Mucosa of gallbladder (tissue), 1 donor: ENCODE measurements around the gene SRRD. TPM values are rescaled to one million over a fixed set of nuclear protein-coding genes. Genes with fewer than 3 reads are reported as not detected.
"Not testable (repeated sequence)": the region's sequence is repeated elsewhere in the genome, so short reads cannot be mapped to it uniquely, and the experiment has no call there.

Experiments used
- DNase-seq: peaks from one replicate; pipeline ENCODE4 v3.0.0-alpha.2; 2020; ENCODE audit warnings: low spot score
- total RNA-seq: library from RNA; stranded (reverse); gene quantifications from one replicate; pipeline ENCODE4 v1.2.1, GENCODE V29; 2021
- donor health status: DM: no; HTN: no; CAD: no.

The SRRD gene
- total RNA-seq, 1 donor from 2014 or later: 18.4 TPM

GRCh38 chr22:26517429-26517828 is 33.8 kb downstream of the SRRD start:
- DNase-seq: no peak

- no peak for DNase-seq
These were observed 38.3 kb downstream of the SRRD start for GRCh38 chr22:26522012-26522411.

GRCh38 chr22:26522592-26522991 is 38.9 kb downstream of the SRRD start:
- DNase-seq: no peak

- DNase-seq: no peak
These were observed 41.2 kb downstream of the SRRD start for GRCh38 chr22:26524870-26525269.

DNA sequence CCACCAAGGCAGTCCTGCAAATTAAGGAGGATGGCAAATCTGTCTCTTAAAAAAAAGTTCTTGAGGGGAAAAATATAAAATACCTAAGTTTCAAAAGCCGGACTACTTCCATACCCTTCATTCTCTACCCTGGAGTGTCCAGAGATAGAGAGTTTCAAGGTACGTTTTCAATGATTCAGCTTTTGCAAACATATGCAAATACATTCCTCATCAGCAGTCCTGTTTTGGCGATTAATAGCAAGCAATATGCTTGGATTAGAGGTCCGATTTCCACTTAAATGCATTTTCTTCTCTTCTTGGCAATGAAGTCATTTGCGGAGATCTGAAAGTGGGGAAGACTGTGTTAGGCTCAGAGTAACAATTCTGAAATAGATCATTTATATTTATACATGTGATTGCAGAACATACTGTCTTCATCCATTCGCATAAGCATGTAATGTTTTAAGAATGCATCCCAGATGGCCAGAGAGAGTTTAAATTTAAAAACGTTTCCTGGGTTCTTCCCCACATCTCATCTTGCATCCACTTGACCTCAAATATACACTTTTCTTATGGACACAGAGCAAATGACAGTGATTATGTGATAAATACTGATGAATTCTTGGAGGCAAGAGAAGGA is 42.4 kb downstream of the SRRD start:
- DNase-seq: no peak

GRCh38 chr22:26527167-26527566 is 43.5 kb downstream of the SRRD start:
- no peak for DNase-seq

- no peak for DNase-seq
These were observed 44.1 kb downstream of the SRRD start for GRCh38 chr22:26527574-26528465.

DNA sequence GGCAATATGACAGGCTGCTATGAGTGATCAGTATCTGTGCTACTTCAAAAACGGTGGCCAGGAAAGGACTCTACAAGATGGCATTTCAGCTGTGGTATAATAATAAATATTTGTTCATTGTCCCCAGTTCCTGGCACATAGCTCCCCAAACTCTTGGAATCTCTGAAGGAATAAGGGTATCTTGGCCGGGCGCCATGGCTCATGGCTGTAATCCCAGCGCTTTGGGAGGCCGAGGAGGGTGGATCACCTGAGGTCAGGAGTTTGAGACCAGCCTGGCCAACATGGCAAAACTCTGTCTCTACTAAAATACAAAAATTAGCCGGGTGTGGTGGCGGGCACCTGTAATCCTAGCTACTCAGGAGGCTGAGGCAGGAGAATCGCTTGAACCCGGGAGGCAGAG is 44.8 kb downstream of the SRRD start:
- not testable (repeated sequence) for DNase-seq

DNA sequence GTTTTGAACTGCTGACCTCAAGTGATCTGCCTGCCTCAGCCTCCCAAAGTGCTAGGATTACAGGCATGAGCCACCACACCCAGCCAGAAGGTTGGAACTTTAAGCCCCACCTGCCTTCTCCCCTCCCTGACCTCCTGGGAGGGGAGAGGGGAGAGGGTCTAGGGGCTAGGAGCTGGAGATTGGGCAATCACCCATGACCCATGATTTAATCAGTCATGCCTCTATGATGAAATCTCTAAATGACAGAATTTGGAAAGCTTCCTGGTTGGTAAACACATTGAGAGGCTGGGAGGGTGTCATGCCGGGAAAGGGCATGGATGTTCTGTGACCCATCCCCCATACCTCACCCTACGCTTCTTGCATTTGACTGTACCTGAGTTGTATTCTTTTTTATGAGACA is 45.7 kb downstream of the SRRD start:
- DNase-seq: no peak

DNA sequence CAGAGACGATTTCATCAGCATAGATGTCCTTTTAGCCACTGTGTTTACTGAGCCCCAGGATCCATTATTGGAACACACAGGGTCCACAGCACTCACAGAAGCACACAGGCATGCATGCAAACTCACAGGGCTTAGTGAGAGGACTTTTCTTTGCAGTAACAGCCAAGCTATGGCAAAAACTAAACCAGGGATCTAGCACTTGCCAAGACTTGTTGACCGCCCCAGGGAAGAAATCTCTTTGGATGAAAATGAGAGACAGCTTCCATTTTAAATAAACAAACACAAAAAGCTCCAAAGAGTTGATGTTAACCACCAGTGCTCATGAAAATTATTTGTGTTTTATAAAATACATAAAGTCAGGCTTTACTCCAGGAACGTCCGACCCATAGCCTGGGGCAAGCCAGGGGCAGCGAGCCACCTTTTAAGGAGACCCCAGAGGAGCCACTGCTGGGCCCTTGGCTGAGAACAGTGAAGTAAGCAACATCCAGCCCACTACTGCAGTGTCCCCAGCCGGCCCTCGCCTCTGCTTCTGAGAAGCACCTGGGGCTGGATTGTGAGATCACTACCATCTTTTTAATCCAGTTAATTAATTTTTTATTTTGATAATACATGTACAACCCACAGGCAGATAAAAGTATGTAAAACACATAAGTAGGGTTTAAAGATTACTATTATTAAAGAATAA is 50.6 kb downstream of the SRRD start:
- no peak for DNase-seq

DNA sequence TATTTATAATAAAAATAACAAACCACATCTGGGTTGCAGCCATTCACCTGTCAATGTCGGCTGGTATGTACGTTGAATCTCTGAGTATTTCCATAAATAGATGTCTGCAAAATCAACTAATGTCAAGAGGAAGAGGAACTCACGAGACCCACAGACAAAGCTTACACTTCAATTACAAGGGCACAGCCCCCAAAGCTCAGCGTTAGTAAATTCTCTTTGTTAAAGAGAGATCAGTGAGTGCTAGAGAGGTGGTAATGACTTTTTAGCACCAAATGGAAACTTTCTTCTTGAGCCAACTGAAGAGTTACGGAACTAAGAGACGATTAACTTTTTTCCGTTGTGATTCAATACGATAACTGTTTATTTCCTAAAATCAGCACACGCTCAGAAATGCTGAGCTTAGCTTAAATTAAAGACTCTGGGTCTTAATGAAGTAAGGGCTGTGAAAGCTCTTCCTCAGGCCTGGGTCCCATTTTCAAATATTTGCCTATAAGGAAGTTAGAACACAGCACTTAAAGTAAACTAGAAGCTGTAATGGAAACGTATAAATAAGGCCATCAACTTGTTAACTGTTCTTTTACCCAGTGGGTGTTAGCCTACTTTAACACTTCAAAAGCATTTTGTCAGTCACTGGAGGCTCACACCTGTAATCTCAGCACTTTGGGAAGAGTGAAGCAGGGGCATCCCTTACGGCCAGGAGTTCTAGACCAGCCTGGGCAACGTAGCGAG is 51.4 kb downstream of the SRRD start:
- no peak for DNase-seq

DNA sequence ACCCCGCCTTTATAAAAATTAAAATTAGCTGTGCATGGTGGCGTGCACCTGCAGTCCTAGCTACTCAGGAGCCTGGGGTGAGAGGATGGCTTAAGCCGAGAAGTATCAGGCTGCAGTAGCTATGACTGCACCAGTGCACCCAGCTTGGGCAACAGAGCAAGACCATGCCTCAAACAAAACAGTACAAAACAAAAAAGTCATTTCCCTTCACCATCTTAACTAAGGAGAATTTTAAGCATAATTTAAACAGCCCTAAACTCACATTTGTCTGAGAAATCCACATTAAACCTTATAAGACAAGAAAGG is 51.9 kb downstream of the SRRD start:
- DNase-seq: no peak

- no peak for DNase-seq
These were observed 52.5 kb downstream of the SRRD start for GRCh38 chr22:26536056-26536761.

- DNase-seq: no peak
These were observed 53.1 kb downstream of the SRRD start for GRCh38 chr22:26536762-26537134.

DNA sequence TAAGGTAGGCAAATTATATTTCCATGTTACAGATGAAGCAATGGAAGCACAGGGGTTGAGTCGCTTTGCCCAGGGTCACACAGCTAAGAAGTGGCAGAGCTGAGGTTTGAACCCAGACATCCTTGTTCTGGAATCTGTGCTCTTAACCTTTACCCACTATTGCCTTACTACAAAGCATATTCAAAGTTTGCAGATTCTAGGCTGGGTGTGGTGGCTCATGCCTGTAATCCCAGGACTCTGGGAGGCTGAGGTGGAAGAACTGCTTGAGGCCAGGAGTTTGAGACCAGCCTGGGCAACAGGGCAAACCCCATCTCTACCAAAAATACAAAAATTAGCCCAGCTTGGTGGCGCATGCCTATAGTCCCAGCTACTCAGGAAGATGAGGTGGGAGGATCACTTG is 56.4 kb downstream of the SRRD start:
- no peak for DNase-seq

- DNase-seq: no peak
These were observed 57.6 kb downstream of the SRRD start for GRCh38 chr22:26541167-26541819.

GRCh38 chr22:26542831-26543230 is 59.2 kb downstream of the SRRD start:
- DNase-seq: no peak
